ENCODE results near the gene SV2C. TPM values are rescaled to one million over a fixed set of nuclear protein-coding genes. Genes with fewer than 3 reads are reported as not detected.
A peak's percentile ranks its signal among the peaks of the same experiment; 100 is the strongest.

The SV2C gene
- total and polyA plus RNA-seq, 10 of the 15 experiments (the other 5 are each of a cell fraction or from before 2014, with no cell fraction given), result under 0.01 to 1.1 (median 0.63) TPM

GRCh38 chr5:76391014-76391413 lies 307.8 kb downstream of the SV2C start:
- BruUV-seq (replicated peaks), result no TSS peak
- Histone ChIP-seq H3K27me3 (replicated peaks in 1 of 2; ENCODE audit: control insufficient read depth in 2 of 2, insufficient read depth in 2 of 2, low read length in 1 of 2) (no peaks in the 10 kb centered on the region), H4K20me1 (ENCODE audit: control insufficient read depth, insufficient read depth) (no peaks in the 10 kb centered on the region), H3K4me2 (ENCODE audit: control insufficient read depth, insufficient read depth) (no peak overlapping the region), H3K36me3 (ENCODE audit: control insufficient read depth in 2 of 2, insufficient read depth in 2 of 2, low read length in 1 of 2) (no peaks in the 10 kb centered on the region), H3K4me3 (no peak overlapping the region), H3K4me1 (ENCODE audit: control insufficient read depth, insufficient read depth, low read length) (no peaks in the 10 kb centered on the region), H3K9me3 (replicated peaks; ENCODE audit: control insufficient read depth, insufficient read depth, low read length) (no peaks in the 10 kb centered on the region), H2AFZ (ENCODE audit: control insufficient read depth, low read depth, low read length) (peak overlapping the region; percentile 29; the same call in 1 of the 2 replicates), H3K79me2 (ENCODE audit: control insufficient read depth, insufficient read depth, low read length) (no peaks in the 10 kb centered on the region), H3K9ac (ENCODE audit: control insufficient read depth, insufficient read depth, low read length) (no peak overlapping the region), H3K27ac (ENCODE audit: control insufficient read depth, insufficient read depth) (no peak overlapping the region)
- SMC1A ChIA-PET (ENCODE audit: uncharacterized antibody, unreplicated experiment), result no interaction called here
- RAD21 ChIA-PET (ENCODE audit: unreplicated experiment), result no interaction called here
- ATAC-seq (no peak), DNase-seq (ENCODE audit: low read depth, low spot score) (no peak), FAIRE-seq (peak; percentile 23)
- intact Hi-C loops (cut with micrococcal nuclease; ENCODE audit: unreplicated experiment), result no loop called here
- WGBS (ENCODE audit: insufficient coverage, insufficient replicate concordance, low lambda C conversion rate, missing lambda C conversion rate), result 56% methylated on average over 9 of the region's 9 CpGs
- CTCF ChIA-PET, result no interaction called here
- in situ Hi-C loops (cut with MboI), result no loop called here
- POLR2A ChIA-PET, result no interaction called here
- peak; percentile 35; the same call in 1 of the 2 replicates for TF ChIP-seq SPI1 (IDR thresholded peaks at IDR 0.05; ENCODE audit: borderline replicate concordance, insufficient read depth, low read depth, low read length)
- no peak for TF ChIP-seq HCFC1 (IDR thresholded peaks at IDR 0.05; ENCODE audit: low read length)

- ATAC-seq (no peak), FAIRE-seq (no peak), DNase-seq (ENCODE audit: low read depth, low spot score) (no peak)
- RAD21 ChIA-PET (ENCODE audit: unreplicated experiment), result interaction anchor here (1.0 kb wide), 1 partner anchor 10 kb away, joined by 5 read pairs; the partner anchor contains the start of gene IQGAP2
- in situ Hi-C loops (cut with MboI), result no loop called here
- no peaks in the 10 kb centered on the region for H3K27me3 ChIP-seq (replicated peaks in 1 of 2; ENCODE audit: control insufficient read depth in 2 of 2, insufficient read depth in 2 of 2, low read length in 1 of 2)
- intact Hi-C loops (cut with micrococcal nuclease; ENCODE audit: unreplicated experiment), result no loop called here
- H3K36me3 ChIP-seq (ENCODE audit: control insufficient read depth in 2 of 2, insufficient read depth in 2 of 2, low read length in 1 of 2), result no peaks in the 10 kb centered on the region
- no peak overlapping the region for H3K9ac ChIP-seq (ENCODE audit: control insufficient read depth, insufficient read depth, low read length)
- BruUV-seq (replicated peaks), result no TSS peak
- H3K4me1 ChIP-seq (ENCODE audit: control insufficient read depth, insufficient read depth, low read length), result no peaks in the 10 kb centered on the region
- CTCF ChIA-PET, result no interaction called here
- H3K79me2 ChIP-seq (ENCODE audit: control insufficient read depth, insufficient read depth, low read length), result no peaks in the 10 kb centered on the region
- H3K9me3 ChIP-seq (replicated peaks; ENCODE audit: control insufficient read depth, insufficient read depth, low read length), result no peaks in the 10 kb centered on the region
- H4K20me1 ChIP-seq (ENCODE audit: control insufficient read depth, insufficient read depth), result no peaks in the 10 kb centered on the region
- no peak overlapping the region for H2AFZ ChIP-seq (ENCODE audit: control insufficient read depth, low read depth, low read length)
- no peak overlapping the region for H3K4me2 ChIP-seq (ENCODE audit: control insufficient read depth, insufficient read depth)
- POLR2A ChIA-PET, result no interaction called here
- WGBS (ENCODE audit: insufficient coverage, insufficient replicate concordance, low lambda C conversion rate, missing lambda C conversion rate), result 47% methylated on average over 5 of the region's 5 CpGs
- H3K27ac ChIP-seq (ENCODE audit: control insufficient read depth, insufficient read depth), result no peak overlapping the region
- H3K4me3 ChIP-seq, result no peak overlapping the region
- SMC1A ChIA-PET (ENCODE audit: uncharacterized antibody, unreplicated experiment), result interaction anchor here (1.1 kb wide), 1 partner anchor 101 kb away, joined by 3 read pairs; no protein-coding TSS in a partner anchor
- TF ChIP-seq MXI1 (IDR thresholded peaks at IDR 0.05; ENCODE audit: low read depth, low read length) (no peak), SIN3A (IDR thresholded peaks at IDR 0.05; ENCODE audit: low read depth, low read length) (no peak), CBX5 (IDR thresholded peaks at IDR 0.05; ENCODE audit: low read depth) (no peak), SMC3 (IDR thresholded peaks at IDR 0.05; ENCODE audit: borderline replicate concordance, low read length) (no peak), YBX1 (IDR thresholded peaks at IDR 0.05) (no peak), CHD2 (IDR thresholded peaks at IDR 0.05; ENCODE audit: borderline replicate concordance, low read depth, low read length) (no peak), ZNF24 (IDR thresholded peaks at IDR 0.05) (no peak), HDAC6 (IDR thresholded peaks at IDR 0.05; ENCODE audit: unreplicated experiment) (no peak), BHLHE40 (IDR thresholded peaks at IDR 0.05; ENCODE audit: borderline replicate concordance in 1 of 2, low read depth in 2 of 2, low read length in 1 of 2) (no peak)
- TF ChIP-seq, protein P1, sequence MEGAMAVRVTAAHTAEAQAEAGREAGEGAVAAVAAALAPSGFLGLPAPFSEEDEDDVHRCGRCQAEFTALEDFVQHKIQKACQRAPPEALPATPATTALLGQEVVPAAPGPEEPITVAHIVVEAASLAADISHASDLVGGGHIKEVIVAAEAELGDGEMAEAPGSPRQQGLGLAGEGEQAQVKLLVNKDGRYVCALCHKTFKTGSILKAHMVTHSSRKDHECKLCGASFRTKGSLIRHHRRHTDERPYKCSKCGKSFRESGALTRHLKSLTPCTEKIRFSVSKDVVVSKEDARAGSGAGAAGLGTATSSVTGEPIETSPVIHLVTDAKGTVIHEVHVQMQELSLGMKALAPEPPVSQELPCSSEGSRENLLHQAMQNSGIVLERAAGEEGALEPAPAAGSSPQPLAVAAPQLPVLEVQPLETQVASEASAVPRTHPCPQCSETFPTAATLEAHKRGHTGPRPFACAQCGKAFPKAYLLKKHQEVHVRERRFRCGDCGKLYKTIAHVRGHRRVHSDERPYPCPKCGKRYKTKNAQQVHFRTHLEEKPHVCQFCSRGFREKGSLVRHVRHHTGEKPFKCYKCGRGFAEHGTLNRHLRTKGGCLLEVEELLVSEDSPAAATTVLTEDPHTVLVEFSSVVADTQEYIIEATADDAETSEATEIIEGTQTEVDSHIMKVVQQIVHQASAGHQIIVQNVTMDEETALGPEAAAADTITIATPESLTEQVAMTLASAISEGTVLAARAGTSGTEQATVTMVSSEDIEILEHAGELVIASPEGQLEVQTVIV (IDR thresholded peaks at IDR 0.05; ENCODE audit: borderline replicate concordance, partially characterized antibody), result no peak
- TF ChIP-seq, protein P2, sequence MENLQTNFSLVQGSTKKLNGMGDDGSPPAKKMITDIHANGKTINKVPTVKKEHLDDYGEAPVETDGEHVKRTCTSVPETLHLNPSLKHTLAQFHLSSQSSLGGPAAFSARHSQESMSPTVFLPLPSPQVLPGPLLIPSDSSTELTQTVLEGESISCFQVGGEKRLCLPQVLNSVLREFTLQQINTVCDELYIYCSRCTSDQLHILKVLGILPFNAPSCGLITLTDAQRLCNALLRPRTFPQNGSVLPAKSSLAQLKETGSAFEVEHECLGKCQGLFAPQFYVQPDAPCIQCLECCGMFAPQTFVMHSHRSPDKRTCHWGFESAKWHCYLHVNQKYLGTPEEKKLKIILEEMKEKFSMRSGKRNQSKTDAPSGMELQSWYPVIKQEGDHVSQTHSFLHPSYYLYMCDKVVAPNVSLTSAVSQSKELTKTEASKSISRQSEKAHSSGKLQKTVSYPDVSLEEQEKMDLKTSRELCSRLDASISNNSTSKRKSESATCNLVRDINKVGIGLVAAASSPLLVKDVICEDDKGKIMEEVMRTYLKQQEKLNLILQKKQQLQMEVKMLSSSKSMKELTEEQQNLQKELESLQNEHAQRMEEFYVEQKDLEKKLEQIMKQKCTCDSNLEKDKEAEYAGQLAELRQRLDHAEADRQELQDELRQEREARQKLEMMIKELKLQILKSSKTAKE (IDR thresholded peaks at IDR 0.05; ENCODE audit: low read depth, poor library complexity, severe bottlenecking), result no peak
Measured at GRCh38 chr5:76393035-76393680, 310.0 kb downstream of the SV2C start.
